WTC11 (cell line): Measurements from ENCODE around the gene CGNL1. TPM values are rescaled to one million over a fixed set of nuclear protein-coding genes. Genes with fewer than 3 reads are reported as not detected.

Experiments used
- ATAC-seq: fragments of 200-7000 bp; cut with Tn5 transposase; 2 replicates; pipeline ENCODE4 v1.10.0; 2021; ENCODE audit warnings: mild to moderate bottlenecking, moderate library complexity
- CTCF ChIA-PET: fragments of 300-600 bp; sonication (Branson Sonifier 250); formaldehyde crosslinking; loops from one replicate; lab custom pipeline; 2021; ENCODE audit warnings: antibody characterized with exemption; lab: Charles Lee
- POLR2A ChIA-PET: fragments of 350-600 bp; sonication (Branson Sonifier 250); formaldehyde crosslinking; loops from one replicate; lab custom pipeline; 2021; ENCODE audit warnings: antibody characterized with exemption; lab: Charles Lee
- DNase-seq: peaks from one replicate; pipeline ENCODE4 v3.0.0; 2021; ENCODE audit warnings: low spot score
- H3K27ac Mint-ChIP-seq: 2 replicates; pipeline ENCODE4 v1.8.0; 2021; ENCODE audit warnings: mixed read lengths
- H3K27me3 Mint-ChIP-seq: 2 replicates; pipeline ENCODE4 v1.8.0; 2021; ENCODE audit warnings: low read depth, mild to moderate bottlenecking, moderate library complexity, mixed read lengths
- H3K36me3 Mint-ChIP-seq: 2 replicates; pipeline ENCODE4 v1.8.0; 2021; ENCODE audit warnings: mixed read lengths
- H3K4me1 Mint-ChIP-seq: 2 replicates; pipeline ENCODE4 v1.8.0; 2022; ENCODE audit warnings: mixed read lengths
- H3K4me3 Mint-ChIP-seq: 2 replicates; pipeline ENCODE4 v1.8.0; 2021; ENCODE audit warnings: mild to moderate bottlenecking, moderate library complexity, mixed read lengths
- H3K9me3 Mint-ChIP-seq: 2 replicates; pipeline ENCODE4 v1.8.0; 2021; ENCODE audit warnings: mixed read lengths
- AFF4 ChIP-seq: sonication (generic); formaldehyde crosslinking; IDR thresholded peaks from 2 replicates; pipeline ENCODE4 v1.8.1; 2023; ENCODE audit warnings: mild to moderate bottlenecking, missing genetic modification reagents, borderline replicate concordance
- ATF1 ChIP-seq: sonication (generic); formaldehyde crosslinking; IDR thresholded peaks from 2 replicates; pipeline ENCODE4 v1.8.1; 2023; ENCODE audit warnings: mild to moderate bottlenecking, moderate library complexity, missing genetic modification reagents
- CBFB ChIP-seq: sonication (generic); formaldehyde crosslinking; IDR thresholded peaks from 2 replicates; pipeline ENCODE4 v1.8.1; 2022; ENCODE audit warnings: mild to moderate bottlenecking, low read depth, missing genetic modification reagents
- CTCF ChIP-seq: fragments of 200-600 bp; IDR thresholded peaks from 2 replicates; pipeline ENCODE4 v1.8.0; 2022; ENCODE audit warnings: antibody characterized with exemption
- E2F4 ChIP-seq: sonication (generic); formaldehyde crosslinking; IDR thresholded peaks from 2 replicates; pipeline ENCODE4 v1.8.1; 2022; ENCODE audit warnings: low read depth, mild to moderate bottlenecking, moderate library complexity, missing genetic modification reagents, borderline replicate concordance
- ELF4 ChIP-seq: sonication (generic); formaldehyde crosslinking; IDR thresholded peaks from 2 replicates; pipeline ENCODE4 v1.8.1; 2022; ENCODE audit warnings: low read depth, mild to moderate bottlenecking, moderate library complexity, missing genetic modification reagents
- ERG ChIP-seq: fragments of 250-450 bp; sonication (Bioruptor Pico); IDR thresholded peaks from 2 replicates; pipeline ENCODE4 v1.8.0; 2021; ENCODE audit warnings: mild to moderate bottlenecking
- FOXP1 ChIP-seq: sonication (generic); formaldehyde crosslinking; IDR thresholded peaks from 2 replicates; pipeline ENCODE4 v1.8.0; 2022; ENCODE audit warnings: missing genetic modification reagents, mild to moderate bottlenecking, moderate library complexity, borderline replicate concordance
- GTF2I ChIP-seq: fragments of 250-450 bp; sonication (Bioruptor Pico); conservative IDR thresholded peaks from 2 replicates; pipeline ENCODE4 v1.4.0; 2021; ENCODE audit warnings: mild to moderate bottlenecking
- HMGA2 ChIP-seq: fragments of 250-450 bp; sonication (Bioruptor Pico); IDR thresholded peaks from 2 replicates; pipeline ENCODE4 v1.4.0; 2021; ENCODE audit warnings: mild to moderate bottlenecking, moderate library complexity
- IRF1 ChIP-seq: sonication (generic); formaldehyde crosslinking; IDR thresholded peaks from 2 replicates; pipeline ENCODE4 v1.8.0; 2023; ENCODE audit warnings: missing genetic modification reagents
- JUN ChIP-seq: sonication (generic); formaldehyde crosslinking; IDR thresholded peaks from 2 replicates; pipeline ENCODE4 v1.8.0; 2023; ENCODE audit warnings: mild to moderate bottlenecking, missing genetic modification reagents
- MLX ChIP-seq: sonication (generic); formaldehyde crosslinking; IDR thresholded peaks from 2 replicates; pipeline ENCODE4 v1.8.1; 2023; ENCODE audit warnings: mild to moderate bottlenecking, missing genetic modification reagents, moderate library complexity
- MYBL2 ChIP-seq: sonication (generic); formaldehyde crosslinking; IDR thresholded peaks from 2 replicates; pipeline ENCODE4 v1.8.1; 2023; ENCODE audit warnings: mild to moderate bottlenecking, moderate library complexity, missing genetic modification reagents
- NFE2L1 ChIP-seq: sonication (generic); formaldehyde crosslinking; IDR thresholded peaks from 2 replicates; pipeline ENCODE4 v1.8.1; 2023; ENCODE audit warnings: missing genetic modification reagents
- NR2C2 ChIP-seq: sonication (generic); formaldehyde crosslinking; IDR thresholded peaks from 2 replicates; pipeline ENCODE4 v1.8.0; 2022; ENCODE audit warnings: mild to moderate bottlenecking, missing genetic modification reagents
- PRRX2 ChIP-seq: fragments of 250-450 bp; sonication (Bioruptor Pico); IDR thresholded peaks from 2 replicates; pipeline ENCODE4 v1.8.0; 2021; ENCODE audit warnings: mild to moderate bottlenecking
- SP1 ChIP-seq: sonication (generic); formaldehyde crosslinking; conservative IDR thresholded peaks from 2 replicates; pipeline ENCODE4 v1.8.1; 2022; ENCODE audit warnings: missing genetic modification reagents
- ZNF219 ChIP-seq: sonication (generic); formaldehyde crosslinking; IDR thresholded peaks from 2 replicates; pipeline ENCODE4 v1.8.0; 2023; ENCODE audit warnings: missing genetic modification reagents, mild to moderate bottlenecking, borderline replicate concordance
- ZNF232 ChIP-seq: sonication (generic); formaldehyde crosslinking; IDR thresholded peaks from 2 replicates; pipeline ENCODE4 v1.8.0; 2022; ENCODE audit warnings: mild to moderate bottlenecking, missing genetic modification reagents
- ZNF263 ChIP-seq: sonication (generic); formaldehyde crosslinking; IDR thresholded peaks from 2 replicates; pipeline ENCODE4 v1.8.1; 2022; ENCODE audit warnings: low read depth, mild to moderate bottlenecking, moderate library complexity, missing genetic modification reagents
- ZNF416 ChIP-seq: fragments of 250-450 bp; sonication (Bioruptor Pico); IDR thresholded peaks from 2 replicates; pipeline ENCODE4 v1.9.0; 2021; ENCODE audit warnings: mild to moderate bottlenecking, inconsistent platforms
- total RNA-seq: library from RNA; stranded (reverse); gene quantifications from 3 replicates; pipeline ENCODE4 v1.2.3, GENCODE V29; 2021

Gene CGNL1
- total RNA-seq, 1 experiment from 2014 or later = 57.3 TPM

- Mint-ChIP-seq H3K4me3 (no peak overlapping the region), H3K4me1 (peaks cover 27% of the 10 kb centered on the region), H3K27me3 (no peaks in the 10 kb centered on the region), H3K36me3 (peaks cover 56% of the 10 kb centered on the region), H3K27ac (peak overlapping the region; percentile 86), H3K9me3 (no peaks in the 10 kb centered on the region)
- ChIA-PET CTCF (interaction anchor here (0.9 to 1.8 kb wide), 6 partner anchors 10 to 100 kb away, joined by 3 to 8 read pairs (median 4); no protein-coding TSS in a partner anchor), POLR2A (interaction anchor here (0.6 kb wide), 1 partner anchor 967 kb away, joined by 3 read pairs; no protein-coding TSS in a partner anchor)
- ATAC-seq (no peak), DNase-seq (no peak)
- no peak for TF ChIP-seq ZNF219 (CRISPR knock-in tag)
- no peak for TF ChIP-seq MYBL2 (CRISPR knock-in tag)
- TF ChIP-seq ATF1 (CRISPR knock-in tag) = no peak
- TF ChIP-seq SP1 (CRISPR knock-in tag) = no peak
- no peak for TF ChIP-seq CBFB (CRISPR knock-in tag)
- TF ChIP-seq ZNF232 = no peak
- no peak for TF ChIP-seq GTF2I (CRISPR knock-in tag)
- TF ChIP-seq ZNF263 (CRISPR knock-in tag) = no peak
- no peak for TF ChIP-seq IRF1 (CRISPR knock-in tag)
- no peak for TF ChIP-seq PRRX2 (CRISPR knock-in tag)
- TF ChIP-seq NR2C2 (CRISPR knock-in tag) = no peak
- TF ChIP-seq ELF4 (CRISPR knock-in tag) = no peak
- TF ChIP-seq HMGA2 (CRISPR knock-in tag) = no peak
These were observed 69.6 kb downstream of the CGNL1 start for GRCh38 chr15:57445872-57446271.

- Mint-ChIP-seq H3K36me3 (peaks cover 56% of the 10 kb centered on the region), H3K4me1 (peaks cover 26% of the 10 kb centered on the region), H3K27me3 (no peaks in the 10 kb centered on the region), H3K9me3 (no peaks in the 10 kb centered on the region), H3K4me3 (no peak overlapping the region), H3K27ac (no peak overlapping the region)
- DNase-seq (no peak), ATAC-seq (no peak)
- CTCF ChIA-PET = interaction anchor here (0.9 to 1.4 kb wide), 4 partner anchors 11 to 101 kb away, joined by 3 to 6 read pairs (median 4); no protein-coding TSS in a partner anchor
- POLR2A ChIA-PET = interaction anchor here (0.6 kb wide), 1 partner anchor 967 kb away, joined by 3 read pairs; no protein-coding TSS in a partner anchor
- TF ChIP-seq ERG (CRISPR knock-in tag) (no peak), E2F4 (CRISPR knock-in tag) (no peak), JUN (CRISPR knock-in tag) (no peak), ZNF416 (CRISPR knock-in tag) (no peak), FOXP1 (CRISPR knock-in tag) (no peak), CTCF (no peak)
These were observed 70.1 kb downstream of the CGNL1 start for GRCh38 chr15:57446393-57446792.

GRCh38 chr15:57451555-57451954 is 75.2 kb downstream of the CGNL1 start:
- no peak overlapping the region for H3K27ac Mint-ChIP-seq
- ATAC-seq (no peak), DNase-seq (no peak)
- H3K4me1 Mint-ChIP-seq = peaks cover 6% of the 10 kb centered on the region
- H3K27me3 Mint-ChIP-seq = no peaks in the 10 kb centered on the region
- H3K9me3 Mint-ChIP-seq = no peaks in the 10 kb centered on the region
- no peak overlapping the region for H3K4me3 Mint-ChIP-seq
- H3K36me3 Mint-ChIP-seq = peaks cover 65% of the 10 kb centered on the region
- CTCF ChIA-PET = no interaction called here
- POLR2A ChIA-PET = no interaction called here
- TF ChIP-seq NFE2L1 (CRISPR knock-in tag) (no peak), JUN (CRISPR knock-in tag) (no peak), HMGA2 (CRISPR knock-in tag) (no peak), MLX (no peak), AFF4 (CRISPR knock-in tag) (no peak), ERG (CRISPR knock-in tag) (no peak)
